ENCODE measurements around the gene GPHN. TPM values are rescaled to one million over a fixed set of nuclear protein-coding genes. Genes with fewer than 3 reads are reported as not detected.

GPHN gene
- total and polyA plus RNA-seq, 2 of the 8 experiments (the other 6 are each of a cell fraction or from before 2014, with no cell fraction given) = 6.0 to 16.0 TPM

GRCh38 chr14:67137744-67138371 lies 629.9 kb downstream of the GPHN start:
- FAIRE-seq (no peak), DNase-seq (ENCODE audit: low read depth in 1 of 2, low spot score in 2 of 2) (no peak)
- ChIA-PET CTCF (ENCODE audit: partially characterized antibody) (interaction anchor here (0.6 to 1.3 kb wide), 4 partner anchors 13 to 692 kb away, joined by 3 to 4 read pairs (median 4); no protein-coding TSS in a partner anchor), POLR2A (ENCODE audit: partially characterized antibody) (no interaction called here)
- H3K23me2 ChIP-seq (ENCODE audit: low read depth, low read length) = no peaks in the 10 kb centered on the region
- no peaks in the 10 kb centered on the region for H3K9me3 ChIP-seq (ENCODE audit: insufficient read depth in 2 of 2, low read depth in 1 of 2, low read length in 1 of 2)
- H3K79me2 ChIP-seq (ENCODE audit: control insufficient read depth in 1 of 2, insufficient read depth in 2 of 2, low read length in 2 of 2) = no peaks in the 10 kb centered on the region
- H2BK120ac ChIP-seq (replicated peaks; ENCODE audit: low read depth, low read length) = no peak overlapping the region
- H3K9ac ChIP-seq (replicated peaks in 1 of 4; ENCODE audit: extremely low read depth in 1 of 4, low read depth in 3 of 4, low read length in 3 of 4) = no peak overlapping the region
- H3K4me1 ChIP-seq (replicated peaks in 1 of 4; ENCODE audit: control insufficient read depth in 3 of 4, insufficient read depth in 4 of 4, low read length in 3 of 4) = no peaks in the 10 kb centered on the region
- no peak overlapping the region for H3K4me2 ChIP-seq (ENCODE audit: insufficient read depth in 1 of 2, low read depth in 2 of 2, low read length in 2 of 2)
- H3K23ac ChIP-seq (ENCODE audit: insufficient read length) = no peak overlapping the region
- no peaks in the 10 kb centered on the region for H4K20me1 ChIP-seq (replicated peaks in 1 of 2; ENCODE audit: control insufficient read depth in 1 of 2, insufficient read depth in 2 of 2, low read length in 2 of 2)
- H2BK12ac ChIP-seq (ENCODE audit: low read depth, low read length) = no peak overlapping the region
- H3K79me1 ChIP-seq (ENCODE audit: low read depth, low read length) = no peaks in the 10 kb centered on the region
- H3K56ac ChIP-seq (replicated peaks; ENCODE audit: insufficient read length, low read depth, low read length) = no peak overlapping the region
- no peak overlapping the region for H2BK20ac ChIP-seq (ENCODE audit: low read length)
- no peak overlapping the region for H3K18ac ChIP-seq (ENCODE audit: extremely low read depth, low read length)
- no peak overlapping the region for H3K4me3 ChIP-seq (ENCODE audit: extremely low read depth in 1 of 4, insufficient read depth in 2 of 4, low read depth in 3 of 4, low read length in 4 of 4)
- H3K27me3 ChIP-seq (replicated peaks in 1 of 4; ENCODE audit: control insufficient read depth in 3 of 4, extremely low read depth in 1 of 4, insufficient read depth in 3 of 4, low read length in 3 of 4) = no peaks in the 10 kb centered on the region
- TF ChIP-seq CBX8 (IDR thresholded peaks at IDR 0.05; ENCODE audit: borderline replicate concordance, low read depth, low read length) (no peak), NANOG (IDR thresholded peaks at IDR 0.05; ENCODE audit: insufficient read depth, low read depth, low read length, poor library complexity, severe bottlenecking) (no peak), RAD21 (IDR thresholded peaks at IDR 0.05 in 1 of 2, conservative IDR thresholded peaks at IDR 0.05 in 1 of 2; ENCODE audit: low read depth in 2 of 2, low read length in 2 of 2) (peak in 1 of 2 experiments; percentile 54; a peak in 3 of 4 replicates), KDM1A (IDR thresholded peaks at IDR 0.05; ENCODE audit: borderline replicate concordance, low read length) (no peak)
- TF ChIP-seq, protein P1, sequence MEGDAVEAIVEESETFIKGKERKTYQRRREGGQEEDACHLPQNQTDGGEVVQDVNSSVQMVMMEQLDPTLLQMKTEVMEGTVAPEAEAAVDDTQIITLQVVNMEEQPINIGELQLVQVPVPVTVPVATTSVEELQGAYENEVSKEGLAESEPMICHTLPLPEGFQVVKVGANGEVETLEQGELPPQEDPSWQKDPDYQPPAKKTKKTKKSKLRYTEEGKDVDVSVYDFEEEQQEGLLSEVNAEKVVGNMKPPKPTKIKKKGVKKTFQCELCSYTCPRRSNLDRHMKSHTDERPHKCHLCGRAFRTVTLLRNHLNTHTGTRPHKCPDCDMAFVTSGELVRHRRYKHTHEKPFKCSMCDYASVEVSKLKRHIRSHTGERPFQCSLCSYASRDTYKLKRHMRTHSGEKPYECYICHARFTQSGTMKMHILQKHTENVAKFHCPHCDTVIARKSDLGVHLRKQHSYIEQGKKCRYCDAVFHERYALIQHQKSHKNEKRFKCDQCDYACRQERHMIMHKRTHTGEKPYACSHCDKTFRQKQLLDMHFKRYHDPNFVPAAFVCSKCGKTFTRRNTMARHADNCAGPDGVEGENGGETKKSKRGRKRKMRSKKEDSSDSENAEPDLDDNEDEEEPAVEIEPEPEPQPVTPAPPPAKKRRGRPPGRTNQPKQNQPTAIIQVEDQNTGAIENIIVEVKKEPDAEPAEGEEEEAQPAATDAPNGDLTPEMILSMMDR (IDR thresholded peaks at IDR 0.05; ENCODE audit: control extremely low read depth in 1 of 3, insufficient read depth in 1 of 3, low read depth in 1 of 3, low read length in 3 of 3) = peak in 1 of 3 experiments; percentile 19; a peak in 2 of 4 replicates
- TF ChIP-seq, protein P2, sequence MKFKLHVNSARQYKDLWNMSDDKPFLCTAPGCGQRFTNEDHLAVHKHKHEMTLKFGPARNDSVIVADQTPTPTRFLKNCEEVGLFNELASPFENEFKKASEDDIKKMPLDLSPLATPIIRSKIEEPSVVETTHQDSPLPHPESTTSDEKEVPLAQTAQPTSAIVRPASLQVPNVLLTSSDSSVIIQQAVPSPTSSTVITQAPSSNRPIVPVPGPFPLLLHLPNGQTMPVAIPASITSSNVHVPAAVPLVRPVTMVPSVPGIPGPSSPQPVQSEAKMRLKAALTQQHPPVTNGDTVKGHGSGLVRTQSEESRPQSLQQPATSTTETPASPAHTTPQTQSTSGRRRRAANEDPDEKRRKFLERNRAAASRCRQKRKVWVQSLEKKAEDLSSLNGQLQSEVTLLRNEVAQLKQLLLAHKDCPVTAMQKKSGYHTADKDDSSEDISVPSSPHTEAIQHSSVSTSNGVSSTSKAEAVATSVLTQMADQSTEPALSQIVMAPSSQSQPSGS (IDR thresholded peaks at IDR 0.05; ENCODE audit: low read length) = no peak
- H3K27ac ChIP-seq (ENCODE audit: low read depth, low read length) = no peak overlapping the region
- H4K5ac ChIP-seq (ENCODE audit: insufficient read length, low read depth, low read length) = no peak overlapping the region
- no peak overlapping the region for H2AK5ac ChIP-seq (ENCODE audit: low read depth, low read length)
- H2BK5ac ChIP-seq (ENCODE audit: low read depth, low read length) = no peak overlapping the region
- no peak overlapping the region for H3K14ac ChIP-seq (ENCODE audit: insufficient read length)
- H4K91ac ChIP-seq (replicated peaks; ENCODE audit: insufficient read length, low read length) = no peak overlapping the region
- no peaks in the 10 kb centered on the region for H3K36me3 ChIP-seq (ENCODE audit: control insufficient read depth in 2 of 4, insufficient read depth in 4 of 4, low read length in 3 of 4)
- no peak overlapping the region for H3K4ac ChIP-seq (replicated peaks; ENCODE audit: insufficient read length, low read depth, low read length)
- no peak overlapping the region for H2AFZ ChIP-seq (ENCODE audit: low read length)
- no peak overlapping the region for H4K8ac ChIP-seq (ENCODE audit: extremely low read depth, insufficient read depth, low read length)
- no peak overlapping the region for H2BK15ac ChIP-seq (ENCODE audit: low read length)

Data from H1 (cell line).